Measurements from ENCODE around the gene ANKH.
A peak's percentile ranks its signal among the peaks of the same experiment; 100 is the strongest.

DNA sequence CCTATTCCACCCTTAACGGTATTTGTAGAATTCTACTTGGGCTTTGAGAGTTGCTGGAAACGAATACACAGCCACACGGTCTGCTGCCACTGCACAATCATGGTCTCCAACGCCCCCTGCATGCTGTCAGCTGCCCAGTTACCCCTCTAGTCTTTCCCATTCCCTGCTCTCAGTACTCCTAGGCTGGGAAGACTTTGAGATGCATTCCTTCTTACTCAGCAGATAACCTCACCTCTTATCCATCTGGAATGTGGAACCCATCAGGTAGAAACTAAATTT lies 92.8 kb downstream of the ANKH start:
- TF ChIP-seq CTCF (IDR thresholded peaks at IDR 0.05) (peak; percentile 40), EZH2 (IDR thresholded peaks at IDR 0.05) (no peak), EZH2phosphoT487 (IDR thresholded peaks at IDR 0.05) (no peak)

Data from neural progenitor cell (in vitro differentiated cells).